ENCODE measurements around the gene RAET1G.
"Not testable (repeated sequence)": the region's sequence is repeated elsewhere in the genome, so short reads cannot be mapped to it uniquely, and the experiment has no call there.

- not testable (repeated sequence) for TF ChIP-seq CTCF (conservative IDR thresholded peaks at IDR 0.05); ZFX (IDR thresholded peaks at IDR 0.05)
Measured at GRCh38 chr6:149955654-149956317, 32.9 kb upstream of the RAET1G start.

Measured in C4-2B (cell line).